ENCODE measurements around the gene C19orf67.

C19orf67 gene

DNA sequence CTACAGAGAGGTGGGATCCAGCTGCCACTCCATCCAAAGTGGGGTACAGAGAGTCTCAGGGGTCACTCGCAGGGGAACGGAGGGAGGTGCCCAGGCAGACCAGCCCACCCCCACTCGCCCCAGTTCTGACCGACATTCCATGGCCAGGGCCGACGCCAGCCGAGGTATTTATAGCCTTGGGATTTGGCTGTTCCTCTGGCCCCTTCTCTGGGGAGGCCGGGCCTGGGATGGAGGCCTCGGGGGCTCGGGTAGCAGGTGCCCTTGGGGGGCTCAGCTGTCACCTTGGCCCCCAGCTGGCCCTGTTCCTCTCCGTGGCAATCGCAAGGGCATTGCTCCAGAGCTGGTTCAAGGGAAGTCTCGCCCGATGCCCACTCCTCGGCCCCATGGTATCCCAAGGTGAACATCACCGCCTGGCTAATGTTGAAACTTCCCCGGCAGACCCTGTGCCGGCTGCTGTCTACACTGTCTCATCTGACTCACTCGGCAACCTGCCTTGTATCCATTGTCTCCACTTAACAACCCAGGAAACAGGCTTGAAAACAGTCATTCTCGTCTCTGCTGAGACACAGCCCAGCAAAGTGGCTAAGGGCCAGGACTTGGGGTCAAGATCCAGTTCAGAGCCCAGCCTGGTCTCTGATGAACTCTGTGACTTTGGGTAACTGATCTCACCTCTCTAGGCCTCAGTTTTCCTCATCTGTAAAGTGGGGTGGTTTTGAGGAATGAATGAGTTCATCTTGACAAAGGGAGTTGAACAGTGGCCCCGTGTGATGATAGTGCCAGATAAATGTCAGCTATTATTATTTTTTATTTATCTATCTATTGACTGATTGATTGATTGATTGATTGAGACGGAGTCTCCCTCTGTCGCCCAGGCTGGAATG lies 22.2 kb upstream of the C19orf67 start:
- no peak for DNase-seq

DNA sequence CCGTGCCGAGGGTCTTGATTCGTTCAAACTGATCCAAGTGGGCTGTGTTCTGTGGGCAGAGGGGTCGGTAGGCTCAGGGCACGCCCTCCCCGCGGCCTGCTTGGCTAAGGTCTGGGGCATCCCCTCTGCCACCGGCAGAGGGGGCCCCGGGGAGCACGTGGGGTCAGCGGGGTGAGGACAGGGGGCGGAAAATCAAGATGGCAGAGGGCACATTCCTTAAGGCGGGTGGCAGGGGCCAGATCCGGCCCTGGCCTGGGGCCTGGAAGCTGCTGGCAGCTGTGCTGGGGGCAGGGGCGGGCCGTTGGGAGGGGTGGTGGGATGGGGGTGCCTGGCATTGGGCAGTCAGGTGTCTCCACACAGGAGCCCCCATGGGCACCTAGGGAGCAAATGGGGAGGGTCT lies 21.3 kb upstream of the C19orf67 start:
- DNase-seq: no peak

GRCh38 chr19:14105680-14106079 lies 20.1 kb upstream of the C19orf67 start:
- no peak for DNase-seq

GRCh38 chr19:14103310-14103709 lies 17.7 kb upstream of the C19orf67 start:
- no peak for DNase-seq

GRCh38 chr19:14102756-14103155 lies 17.2 kb upstream of the C19orf67 start:
- DNase-seq: no peak

- DNase-seq: no peak
These were observed 16.6 kb upstream of the C19orf67 start for GRCh38 chr19:14102102-14102696.

- DNase-seq: no peak
These were observed 15.5 kb upstream of the C19orf67 start for GRCh38 chr19:14101003-14101545.

GRCh38 chr19:14097532-14098151 lies 12.1 kb upstream of the C19orf67 start:
- no peak for DNase-seq

DNA sequence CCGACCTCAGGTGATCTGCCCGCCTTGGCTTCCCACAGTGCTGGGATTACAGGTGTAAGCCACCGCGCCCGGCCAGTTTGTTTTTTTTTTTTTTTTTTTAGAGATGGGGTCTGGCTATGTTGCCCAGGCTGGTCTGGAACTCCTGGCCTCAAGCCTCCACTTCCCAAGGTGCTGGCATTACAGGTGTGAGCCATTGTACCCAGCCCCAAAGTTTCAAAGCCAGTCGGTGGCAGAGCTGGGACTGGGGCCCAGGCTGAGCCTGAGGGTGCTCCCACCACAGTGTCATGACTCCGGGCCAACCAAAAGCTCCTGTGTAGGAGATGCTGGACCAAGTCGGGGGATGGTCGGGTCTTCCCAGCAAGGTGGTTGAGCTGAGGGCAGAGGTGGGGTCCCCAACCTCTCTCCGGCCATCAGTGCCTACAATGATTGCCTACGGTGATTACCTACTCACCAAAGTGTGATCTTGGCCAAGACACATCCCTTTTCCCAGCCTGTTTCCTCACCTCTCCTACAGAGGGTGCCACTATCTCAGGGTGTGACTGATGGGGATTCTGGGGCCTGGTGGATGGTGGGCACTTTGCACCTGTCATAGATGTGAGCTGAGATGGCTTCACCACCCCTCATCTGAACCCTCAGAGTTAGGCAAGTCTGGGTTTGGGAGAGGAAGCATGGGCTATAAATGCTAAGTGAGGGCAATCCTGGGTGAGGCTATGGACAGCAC lies 10.8 kb upstream of the C19orf67 start:
- DNase-seq: no peak

DNA sequence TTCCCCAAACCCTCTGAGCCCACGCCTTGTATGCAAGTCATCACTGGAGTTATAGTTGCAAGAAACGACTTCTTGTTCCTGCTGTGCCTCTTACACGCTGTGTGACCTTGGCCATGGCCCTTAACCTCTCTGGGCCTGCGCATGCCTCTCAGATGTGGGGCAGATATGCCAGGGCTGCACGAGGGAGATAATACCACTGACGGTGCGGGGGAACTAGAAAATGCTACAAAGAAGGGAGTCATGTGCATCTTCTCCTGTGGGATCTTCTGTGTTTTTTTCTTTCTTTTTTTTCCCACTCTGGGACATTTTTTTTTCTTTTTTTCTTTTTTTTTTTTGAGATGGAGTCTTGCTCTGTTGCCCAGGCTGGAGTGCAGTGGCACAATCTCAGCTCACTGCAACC lies 9.3 kb upstream of the C19orf67 start:
- no peak for DNase-seq

DNA sequence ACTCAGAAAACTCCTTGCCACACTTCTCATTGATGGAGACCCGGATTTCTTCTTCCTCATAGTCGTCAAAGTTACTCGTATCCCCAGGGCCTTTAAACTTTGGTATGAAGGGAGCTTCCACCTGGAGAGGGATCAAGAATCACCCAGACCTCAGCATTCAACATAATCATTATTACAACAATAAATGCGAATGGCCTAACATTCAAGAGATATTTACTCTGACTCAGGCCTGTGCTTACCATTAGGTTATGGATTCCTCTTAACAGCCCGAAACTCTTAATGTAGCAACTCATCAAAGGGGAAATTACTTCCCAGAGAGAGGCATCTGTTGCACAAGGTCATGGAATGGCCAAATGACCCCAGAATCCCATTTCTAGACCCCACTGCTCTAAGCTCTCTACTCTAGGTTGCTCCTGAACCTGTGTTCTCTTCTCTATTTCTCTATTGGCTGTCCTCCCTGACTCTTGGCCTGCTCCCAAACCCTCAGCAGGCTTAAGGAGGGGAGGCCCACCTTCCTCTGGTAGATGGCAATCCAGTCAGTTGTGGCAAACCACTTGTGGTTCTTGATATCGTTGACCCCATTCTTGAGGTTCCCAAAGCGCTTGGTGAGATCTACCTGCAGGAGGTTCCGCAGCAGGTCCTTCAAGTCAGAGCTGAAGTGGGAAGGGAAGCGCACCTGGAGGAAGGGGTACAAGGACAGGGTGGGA lies 7.7 kb upstream of the C19orf67 start:
- no peak for DNase-seq

DNA sequence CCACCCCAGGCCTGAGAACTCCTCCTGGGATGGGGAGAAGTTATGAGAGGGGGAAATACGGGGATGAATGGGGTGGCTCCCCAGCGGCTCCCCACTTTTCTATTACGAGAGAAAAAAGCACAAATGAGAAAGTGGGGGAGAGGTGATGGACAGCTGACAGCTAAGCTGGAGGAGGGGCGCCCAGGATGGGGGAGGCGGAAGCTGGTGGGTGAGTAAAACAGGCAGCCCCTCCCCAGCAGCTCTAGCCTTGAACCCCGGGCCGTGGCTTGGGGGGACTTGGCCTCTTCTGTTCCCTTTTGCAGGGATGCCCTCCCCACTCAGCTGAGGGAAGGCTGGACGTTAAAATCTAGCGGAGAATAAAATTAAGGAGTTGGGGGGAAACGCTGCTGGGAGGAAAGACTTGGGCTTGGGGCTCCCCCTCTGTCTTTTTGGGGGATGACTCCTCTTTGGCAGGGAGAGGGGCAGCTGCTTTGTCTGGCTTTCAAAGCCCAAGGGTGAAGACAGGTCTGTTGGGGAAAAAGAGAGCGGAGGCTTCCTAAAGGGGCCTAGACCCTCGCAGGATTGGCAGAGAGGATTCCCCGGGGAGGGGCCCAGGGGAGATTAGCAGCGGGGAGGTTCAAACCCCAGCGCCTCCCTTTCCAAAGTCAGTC lies 6.4 kb upstream of the C19orf67 start:
- no peak for DNase-seq

DNA sequence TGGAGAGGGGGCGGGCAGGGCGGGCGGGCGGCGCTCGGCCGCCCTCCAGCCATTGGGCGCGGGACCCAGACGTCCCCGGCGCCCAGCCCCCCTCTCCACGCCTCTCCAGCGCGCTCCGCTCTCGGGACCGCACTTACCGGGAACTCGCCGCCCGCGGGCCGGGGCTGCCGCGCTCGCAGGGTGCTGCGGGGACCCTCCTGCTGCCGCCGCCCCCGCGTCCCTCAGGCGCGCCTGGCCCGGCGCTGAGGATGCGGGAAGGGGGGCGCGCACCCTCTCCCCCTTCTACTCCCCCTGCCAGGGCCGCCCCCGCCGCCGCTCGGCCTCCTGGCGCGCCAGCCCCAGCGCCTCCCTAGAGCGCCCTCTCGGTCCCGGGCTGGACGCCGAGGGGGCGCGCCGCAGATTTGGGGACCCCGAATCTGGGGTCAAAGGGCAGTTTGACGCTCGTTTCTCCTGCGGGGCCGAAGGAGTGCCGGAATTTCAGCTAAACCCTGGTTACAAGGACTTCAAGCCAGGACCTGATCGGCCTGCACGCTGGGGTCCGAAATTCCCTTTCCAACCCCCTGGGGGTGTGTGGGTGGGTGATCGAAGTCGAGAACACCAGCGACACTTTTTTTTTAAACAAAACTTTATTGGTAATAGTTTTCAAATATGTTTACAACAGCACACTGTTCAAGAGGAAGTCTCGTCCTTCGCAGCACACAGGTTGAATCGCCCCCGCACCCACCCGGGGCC lies 5.7 kb upstream of the C19orf67 start:
- peak; percentile 72 for DNase-seq

- DNase-seq: peak; percentile 95
These were observed 5.0 kb upstream of the C19orf67 start, which contains the start of gene SAMD1 for GRCh38 chr19:14090509-14091080. Gene SAMD1 (minus strand): TSS chr19:14090751.

- peak; percentile 61 for DNase-seq
These were observed 4.3 kb upstream of the C19orf67 start for GRCh38 chr19:14089662-14090508.

DNA sequence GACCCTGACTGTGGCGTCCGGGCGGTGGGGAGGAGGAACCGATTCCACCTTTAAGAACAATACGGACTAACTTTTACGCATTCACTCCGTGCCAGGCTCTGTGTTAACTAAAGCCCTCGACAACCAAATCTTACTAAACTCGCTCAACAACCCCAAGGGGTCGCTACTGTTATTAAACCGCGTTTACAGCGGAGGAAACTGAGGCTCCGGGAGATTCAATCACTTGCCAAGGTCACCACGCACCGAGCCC lies 3.8 kb upstream of the C19orf67 start:
- DNase-seq: no peak

- no peak for DNase-seq
These were observed 3.2 kb upstream of the C19orf67 start for GRCh38 chr19:14088634-14089411.

- DNase-seq: no peak
These were observed 515 bp upstream of the C19orf67 start for GRCh38 chr19:14086098-14086497.

- DNase-seq: no peak
These were observed 3.0 kb downstream of the C19orf67 start for GRCh38 chr19:14082675-14082960.
